Natural killer cell (primary cell): Measurements from ENCODE around the gene GABRB3. TPM values are rescaled to one million over a fixed set of nuclear protein-coding genes. Genes with fewer than 3 reads are reported as not detected.

Source experiments
- ATAC-seq, 3 donors: fragments of 150-1000 bp in 2 of 3; fragments of 200-7000 bp in 1 of 3; cut with Tn5 transposase; 1 replicate in 1 of 3; 2 replicates in 2 of 3; pipeline ENCODE4 v1.10.0; 2021; ENCODE audit warnings: mild to moderate bottlenecking in 2 of 3, moderate library complexity in 2 of 3
- DNase-seq, 2 donors: peaks; one replicate each; pipeline versions ENCODE4 v3.0.0 to v3.0.0-alpha.2; 2013 to 2021; ENCODE audit warnings: mixed read lengths in 1 of 2
- H3K27ac ChIP-seq: one replicate; pipeline ENCODE4 v1.5.1; 2013; ENCODE audit warnings: mild to moderate bottlenecking, low read length
- H3K27me3 ChIP-seq: one replicate; pipeline ENCODE4 v1.6.1; 2013; ENCODE audit warnings: low read length; ENCODE audit not compliant: control insufficient read depth, insufficient read depth
- H3K36me3 ChIP-seq: one replicate; pipeline ENCODE4 v1.6.1; 2013; ENCODE audit warnings: low read length; ENCODE audit not compliant: control insufficient read depth, insufficient read depth
- H3K4me1 ChIP-seq: one replicate; pipeline ENCODE4 v1.6.1; 2013; ENCODE audit warnings: low read length; ENCODE audit not compliant: control insufficient read depth, insufficient read depth
- H3K4me3 ChIP-seq: one replicate; pipeline ENCODE4 v1.5.1; 2013; ENCODE audit warnings: low read length
- H3K9me3 ChIP-seq: one replicate; pipeline ENCODE4 v1.6.1; 2013; ENCODE audit warnings: low read length; ENCODE audit not compliant: control insufficient read depth, insufficient read depth
- H3K27ac Mint-ChIP-seq, 2 donors: one replicate each; pipeline ENCODE4 v1.8.0; 2022; ENCODE audit warnings: mild to moderate bottlenecking in 2 of 2, mixed read lengths in 2 of 2, moderate library complexity in 1 of 2
- H3K27me3 Mint-ChIP-seq, 2 donors: one replicate each; pipeline ENCODE4 v1.8.0; 2022; ENCODE audit warnings: low read depth in 2 of 2, mixed read lengths in 2 of 2
- H3K36me3 Mint-ChIP-seq: one replicate; pipeline ENCODE4 v1.8.0; 2022; ENCODE audit warnings: mixed read lengths
- H3K4me1 Mint-ChIP-seq, 2 donors: one replicate each; pipeline ENCODE4 v1.8.0; 2022; ENCODE audit warnings: mixed read lengths in 2 of 2
- H3K4me3 Mint-ChIP-seq: one replicate; pipeline ENCODE4 v1.8.0; 2022; ENCODE audit warnings: mild to moderate bottlenecking, moderate library complexity, mixed read lengths
- H3K9me3 Mint-ChIP-seq, 2 donors: one replicate each; pipeline ENCODE4 v1.8.0; 2022; ENCODE audit warnings: mixed read lengths in 2 of 2
- WGBS: methylation state at CpG from one replicate; pipeline ENCODE4 v1.1.7; 2013; ENCODE audit warnings: missing lambda C conversion rate; ENCODE audit not compliant: insufficient coverage; 5-methylcytosine and 5-hydroxymethylcytosine counted together
- intact Hi-C: fragments of 100-400 bp; cut with micrococcal nuclease; formaldehyde crosslinking; loops from one replicate; pipeline ENCODE4 v1.14.2; 2022
- total RNA-seq, 4 donors: library from RNA; stranded (reverse); fragments of 120-200 nt in 1 of 4; gene quantifications; one replicate each; pipeline versions ENCODE4 v1.2.3 to v1.2.4, GENCODE V29; 2013 to 2022
- TF ChIP-seq, protein P1 (sequence below): fragments of 200-600 bp; IDR thresholded peaks from one replicate; pipeline ENCODE4 v1.8.0; 2022; ENCODE audit warnings: antibody characterized with exemption

Gene GABRB3
- total RNA-seq, 3 donors from 2014 or later (not counting 1 experiment from before 2014, with no cell fraction given): not detected

DNA sequence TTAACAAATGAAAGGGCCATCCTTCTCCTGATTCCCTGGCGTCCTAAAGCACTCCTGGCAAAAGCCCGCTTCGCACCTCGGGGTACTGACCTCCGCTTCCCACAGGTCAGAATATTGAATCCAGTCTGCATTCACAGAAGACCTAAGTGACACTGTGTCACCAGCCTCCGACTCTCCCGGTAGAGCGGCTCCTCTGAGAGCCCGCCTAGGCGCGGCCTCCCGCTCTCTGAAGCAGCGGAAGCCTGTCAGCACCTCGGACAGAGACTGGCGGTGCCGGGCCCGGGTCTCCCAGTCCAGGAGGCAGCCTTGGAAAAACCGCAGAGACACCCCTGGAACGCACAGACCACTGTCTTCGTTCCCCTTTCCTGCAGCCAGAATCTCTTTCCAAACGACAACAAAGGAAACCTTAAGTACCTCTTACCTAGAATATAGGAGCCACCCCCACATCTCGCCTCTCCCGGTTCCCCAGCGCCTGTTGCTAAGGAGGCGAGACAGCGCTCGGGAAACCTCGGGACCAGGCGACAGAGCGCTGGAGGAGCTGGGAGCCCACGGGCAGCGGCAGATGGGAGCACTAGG, 1.2 kb downstream of the GABRB3 start:
- Mint-ChIP-seq H3K4me3 (no peak overlapping the region), H3K27me3 (peaks cover 26 to 28% of the 10 kb centered on the region in 2 donors), H3K9me3 (peaks cover 3 to 4% of the 10 kb centered on the region in 2 donors), H3K36me3 (peaks cover 15% of the 10 kb centered on the region), H3K27ac (no peak overlapping the region), H3K4me1 (no peaks in the 10 kb centered on the region)
- Histone ChIP-seq H3K4me1 (no peaks in the 10 kb centered on the region), H3K27me3 (peaks cover 2% of the 10 kb centered on the region), H3K9me3 (no peaks in the 10 kb centered on the region), H3K27ac (no peak overlapping the region), H3K4me3 (no peak overlapping the region), H3K36me3 (no peaks in the 10 kb centered on the region)
- intact Hi-C loops: no loop called here
- WGBS: 7% methylated on average over 32 of the region's 32 CpGs
- TF ChIP-seq, protein P1, sequence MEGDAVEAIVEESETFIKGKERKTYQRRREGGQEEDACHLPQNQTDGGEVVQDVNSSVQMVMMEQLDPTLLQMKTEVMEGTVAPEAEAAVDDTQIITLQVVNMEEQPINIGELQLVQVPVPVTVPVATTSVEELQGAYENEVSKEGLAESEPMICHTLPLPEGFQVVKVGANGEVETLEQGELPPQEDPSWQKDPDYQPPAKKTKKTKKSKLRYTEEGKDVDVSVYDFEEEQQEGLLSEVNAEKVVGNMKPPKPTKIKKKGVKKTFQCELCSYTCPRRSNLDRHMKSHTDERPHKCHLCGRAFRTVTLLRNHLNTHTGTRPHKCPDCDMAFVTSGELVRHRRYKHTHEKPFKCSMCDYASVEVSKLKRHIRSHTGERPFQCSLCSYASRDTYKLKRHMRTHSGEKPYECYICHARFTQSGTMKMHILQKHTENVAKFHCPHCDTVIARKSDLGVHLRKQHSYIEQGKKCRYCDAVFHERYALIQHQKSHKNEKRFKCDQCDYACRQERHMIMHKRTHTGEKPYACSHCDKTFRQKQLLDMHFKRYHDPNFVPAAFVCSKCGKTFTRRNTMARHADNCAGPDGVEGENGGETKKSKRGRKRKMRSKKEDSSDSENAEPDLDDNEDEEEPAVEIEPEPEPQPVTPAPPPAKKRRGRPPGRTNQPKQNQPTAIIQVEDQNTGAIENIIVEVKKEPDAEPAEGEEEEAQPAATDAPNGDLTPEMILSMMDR: no peak
- ATAC-seq (no peak), DNase-seq (no peak)

DNA sequence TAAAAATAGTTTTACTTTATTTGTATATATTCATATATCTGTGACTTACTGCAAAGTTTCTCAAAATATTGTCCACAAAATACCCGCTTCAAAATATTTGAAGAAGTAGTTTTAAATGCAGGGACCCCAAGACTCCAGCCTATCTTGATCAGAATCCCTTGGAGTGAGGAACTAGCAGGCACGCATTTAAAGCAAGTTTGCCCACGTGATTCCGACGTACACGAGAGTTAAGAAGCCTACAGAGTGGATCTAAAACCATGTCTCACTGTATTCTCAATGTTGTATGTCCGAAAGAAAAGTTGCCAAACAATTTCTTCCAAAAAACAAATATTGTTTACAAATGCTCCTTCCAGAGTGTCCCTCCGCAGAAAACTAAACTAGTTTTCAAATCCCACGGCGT, 1.7 kb downstream of the GABRB3 start:
- intact Hi-C loops: no loop called here
- 22% methylated on average over 10 of the region's 10 CpGs for WGBS
- peaks cover 2% of the 10 kb centered on the region for H3K27me3 ChIP-seq
- no peaks in the 10 kb centered on the region for H3K4me1 ChIP-seq
- TF ChIP-seq, protein P1: no peak
- H3K4me3 ChIP-seq: no peak overlapping the region
- H3K9me3 ChIP-seq: no peaks in the 10 kb centered on the region
- H3K9me3 Mint-ChIP-seq: peaks cover 4 to 7% of the 10 kb centered on the region in 2 donors
- no peak overlapping the region for H3K27ac ChIP-seq
- peaks cover 26 to 28% of the 10 kb centered on the region in 2 donors for H3K27me3 Mint-ChIP-seq
- H3K36me3 ChIP-seq: no peaks in the 10 kb centered on the region
- DNase-seq: no peak
- no peak overlapping the region for H3K27ac Mint-ChIP-seq
- no peaks in the 10 kb centered on the region for H3K4me1 Mint-ChIP-seq
- H3K4me3 Mint-ChIP-seq: no peak overlapping the region
- H3K36me3 Mint-ChIP-seq: peaks cover 15% of the 10 kb centered on the region
- no peak for ATAC-seq

DNA sequence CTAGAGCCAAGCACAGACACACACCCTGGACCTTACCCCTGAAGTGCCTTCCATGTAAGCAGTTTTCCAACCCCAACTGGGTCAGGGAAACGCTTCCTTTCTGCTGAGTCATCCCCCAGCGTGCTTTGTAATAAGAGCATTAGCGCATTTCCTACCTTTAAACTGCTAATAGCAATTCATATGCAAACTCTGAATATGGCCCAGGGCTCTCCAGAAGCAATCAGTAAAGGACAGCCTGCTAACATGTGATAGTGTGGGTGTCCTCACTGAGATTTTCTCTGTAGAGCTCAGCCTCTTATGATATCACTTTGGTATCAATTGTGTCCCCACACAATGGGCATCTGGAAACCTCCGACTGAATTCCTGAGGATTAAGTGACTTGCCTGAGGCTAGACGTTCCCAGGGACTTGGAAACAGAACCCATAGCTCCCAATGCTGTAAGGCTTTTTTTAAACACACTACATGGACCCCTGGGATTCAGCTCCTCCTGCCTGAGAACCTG, 5.6 kb downstream of the GABRB3 start:
- H3K4me3 Mint-ChIP-seq: no peak overlapping the region
- H3K4me1 Mint-ChIP-seq: no peaks in the 10 kb centered on the region
- Histone ChIP-seq H3K27me3 (no peaks in the 10 kb centered on the region), H3K4me3 (no peak overlapping the region), H3K36me3 (no peaks in the 10 kb centered on the region), H3K4me1 (no peaks in the 10 kb centered on the region), H3K9me3 (no peaks in the 10 kb centered on the region), H3K27ac (no peak overlapping the region)
- TF ChIP-seq, protein P1: no peak
- peaks cover 4 to 7% of the 10 kb centered on the region in 2 donors for H3K9me3 Mint-ChIP-seq
- intact Hi-C loops: no loop called here
- ATAC-seq (no peak), DNase-seq (no peak)
- H3K27me3 Mint-ChIP-seq: peaks cover 10 to 12% of the 10 kb centered on the region in 2 donors
- H3K27ac Mint-ChIP-seq: no peak overlapping the region
- WGBS: 7% methylated on average over 5 of the region's 5 CpGs
- H3K36me3 Mint-ChIP-seq: no peaks in the 10 kb centered on the region

DNA sequence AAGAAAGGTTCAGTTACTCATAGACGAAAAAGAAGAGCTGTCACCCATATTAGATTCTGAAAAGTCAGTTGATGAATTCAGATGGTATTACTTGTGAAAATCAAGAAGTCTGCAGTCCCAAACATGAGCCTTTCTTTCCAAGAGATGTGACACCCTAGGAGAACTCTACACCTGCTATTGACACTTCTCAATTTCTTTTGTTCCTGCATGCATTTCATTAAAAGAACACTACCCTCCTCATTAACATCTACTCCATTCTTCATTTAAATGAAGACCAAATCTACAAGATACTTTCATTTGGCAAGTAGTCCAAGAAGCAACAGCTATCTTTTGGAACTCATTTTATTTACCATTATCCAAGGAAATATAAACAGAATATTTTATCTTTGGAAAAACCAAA, 6.6 kb downstream of the GABRB3 start:
- H3K4me1 Mint-ChIP-seq: no peaks in the 10 kb centered on the region
- DNase-seq (no peak), ATAC-seq (no peak)
- Histone ChIP-seq H3K9me3 (no peaks in the 10 kb centered on the region), H3K27ac (no peak overlapping the region), H3K36me3 (no peaks in the 10 kb centered on the region), H3K4me1 (no peaks in the 10 kb centered on the region), H3K27me3 (no peaks in the 10 kb centered on the region), H3K4me3 (no peak overlapping the region)
- intact Hi-C loops: no loop called here
- peaks cover 5% of the 10 kb centered on the region in 2 donors for H3K27me3 Mint-ChIP-seq
- 30% methylated on average over 1 of the region's 1 CpG for WGBS
- H3K4me3 Mint-ChIP-seq: no peak overlapping the region
- no peak overlapping the region for H3K27ac Mint-ChIP-seq
- H3K36me3 Mint-ChIP-seq: no peaks in the 10 kb centered on the region
- H3K9me3 Mint-ChIP-seq: peaks cover 4 to 7% of the 10 kb centered on the region in 2 donors
- TF ChIP-seq, protein P1: no peak
